ENCODE data around the gene LGALS9. TPM values are rescaled to one million over a fixed set of nuclear protein-coding genes. Genes with fewer than 3 reads are reported as not detected.

Gene LGALS9
- total and polyA plus RNA-seq, 9 of the 15 experiments (the other 6 are each of a cell fraction or from before 2014, with no cell fraction given) = 0.45 to 6.9 (median 2.8) TPM

DNA sequence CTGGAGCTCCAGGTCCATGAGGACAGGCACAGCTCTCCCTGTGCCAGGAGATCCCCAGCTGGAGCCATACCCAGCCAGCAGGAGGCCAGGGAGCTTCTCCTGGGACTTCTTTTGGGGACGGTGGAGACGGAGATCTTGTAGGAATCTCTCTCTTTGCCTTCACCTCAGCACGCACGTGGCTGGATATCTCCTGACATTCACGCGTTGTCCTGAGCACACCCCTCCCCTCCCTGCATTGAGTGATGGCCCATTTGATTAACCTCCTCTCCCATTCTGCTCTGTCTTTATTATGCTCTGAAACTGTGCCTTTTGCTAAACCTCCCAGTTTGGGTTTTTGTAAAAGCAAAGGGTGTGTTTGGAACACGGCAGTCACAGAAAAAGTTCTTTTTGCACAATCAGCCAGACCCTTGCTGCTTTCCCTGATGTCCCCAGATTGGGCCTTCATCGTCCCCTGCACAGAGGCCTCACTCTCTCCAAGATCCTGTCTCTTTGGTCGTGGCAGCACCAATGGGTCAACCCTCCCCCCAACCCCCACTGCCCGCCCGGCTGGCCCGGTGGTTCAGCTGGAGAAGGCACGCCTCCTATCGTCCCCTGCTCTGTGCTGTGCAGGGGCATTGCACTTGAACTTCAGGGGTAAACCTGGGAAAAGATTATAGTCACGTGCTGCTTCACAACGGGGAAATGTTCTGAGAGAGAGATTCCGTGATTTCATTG lies 32.5 kb upstream of the LGALS9 start (continued):
- TF ChIP-seq, protein P1, sequence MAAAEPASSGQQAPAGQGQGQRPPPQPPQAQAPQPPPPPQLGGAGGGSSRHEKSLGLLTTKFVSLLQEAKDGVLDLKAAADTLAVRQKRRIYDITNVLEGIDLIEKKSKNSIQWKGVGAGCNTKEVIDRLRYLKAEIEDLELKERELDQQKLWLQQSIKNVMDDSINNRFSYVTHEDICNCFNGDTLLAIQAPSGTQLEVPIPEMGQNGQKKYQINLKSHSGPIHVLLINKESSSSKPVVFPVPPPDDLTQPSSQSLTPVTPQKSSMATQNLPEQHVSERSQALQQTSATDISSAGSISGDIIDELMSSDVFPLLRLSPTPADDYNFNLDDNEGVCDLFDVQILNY (CRISPR knock-in tag; IDR thresholded peaks at IDR 0.05) = no peak
- TF ChIP-seq, protein P2, sequence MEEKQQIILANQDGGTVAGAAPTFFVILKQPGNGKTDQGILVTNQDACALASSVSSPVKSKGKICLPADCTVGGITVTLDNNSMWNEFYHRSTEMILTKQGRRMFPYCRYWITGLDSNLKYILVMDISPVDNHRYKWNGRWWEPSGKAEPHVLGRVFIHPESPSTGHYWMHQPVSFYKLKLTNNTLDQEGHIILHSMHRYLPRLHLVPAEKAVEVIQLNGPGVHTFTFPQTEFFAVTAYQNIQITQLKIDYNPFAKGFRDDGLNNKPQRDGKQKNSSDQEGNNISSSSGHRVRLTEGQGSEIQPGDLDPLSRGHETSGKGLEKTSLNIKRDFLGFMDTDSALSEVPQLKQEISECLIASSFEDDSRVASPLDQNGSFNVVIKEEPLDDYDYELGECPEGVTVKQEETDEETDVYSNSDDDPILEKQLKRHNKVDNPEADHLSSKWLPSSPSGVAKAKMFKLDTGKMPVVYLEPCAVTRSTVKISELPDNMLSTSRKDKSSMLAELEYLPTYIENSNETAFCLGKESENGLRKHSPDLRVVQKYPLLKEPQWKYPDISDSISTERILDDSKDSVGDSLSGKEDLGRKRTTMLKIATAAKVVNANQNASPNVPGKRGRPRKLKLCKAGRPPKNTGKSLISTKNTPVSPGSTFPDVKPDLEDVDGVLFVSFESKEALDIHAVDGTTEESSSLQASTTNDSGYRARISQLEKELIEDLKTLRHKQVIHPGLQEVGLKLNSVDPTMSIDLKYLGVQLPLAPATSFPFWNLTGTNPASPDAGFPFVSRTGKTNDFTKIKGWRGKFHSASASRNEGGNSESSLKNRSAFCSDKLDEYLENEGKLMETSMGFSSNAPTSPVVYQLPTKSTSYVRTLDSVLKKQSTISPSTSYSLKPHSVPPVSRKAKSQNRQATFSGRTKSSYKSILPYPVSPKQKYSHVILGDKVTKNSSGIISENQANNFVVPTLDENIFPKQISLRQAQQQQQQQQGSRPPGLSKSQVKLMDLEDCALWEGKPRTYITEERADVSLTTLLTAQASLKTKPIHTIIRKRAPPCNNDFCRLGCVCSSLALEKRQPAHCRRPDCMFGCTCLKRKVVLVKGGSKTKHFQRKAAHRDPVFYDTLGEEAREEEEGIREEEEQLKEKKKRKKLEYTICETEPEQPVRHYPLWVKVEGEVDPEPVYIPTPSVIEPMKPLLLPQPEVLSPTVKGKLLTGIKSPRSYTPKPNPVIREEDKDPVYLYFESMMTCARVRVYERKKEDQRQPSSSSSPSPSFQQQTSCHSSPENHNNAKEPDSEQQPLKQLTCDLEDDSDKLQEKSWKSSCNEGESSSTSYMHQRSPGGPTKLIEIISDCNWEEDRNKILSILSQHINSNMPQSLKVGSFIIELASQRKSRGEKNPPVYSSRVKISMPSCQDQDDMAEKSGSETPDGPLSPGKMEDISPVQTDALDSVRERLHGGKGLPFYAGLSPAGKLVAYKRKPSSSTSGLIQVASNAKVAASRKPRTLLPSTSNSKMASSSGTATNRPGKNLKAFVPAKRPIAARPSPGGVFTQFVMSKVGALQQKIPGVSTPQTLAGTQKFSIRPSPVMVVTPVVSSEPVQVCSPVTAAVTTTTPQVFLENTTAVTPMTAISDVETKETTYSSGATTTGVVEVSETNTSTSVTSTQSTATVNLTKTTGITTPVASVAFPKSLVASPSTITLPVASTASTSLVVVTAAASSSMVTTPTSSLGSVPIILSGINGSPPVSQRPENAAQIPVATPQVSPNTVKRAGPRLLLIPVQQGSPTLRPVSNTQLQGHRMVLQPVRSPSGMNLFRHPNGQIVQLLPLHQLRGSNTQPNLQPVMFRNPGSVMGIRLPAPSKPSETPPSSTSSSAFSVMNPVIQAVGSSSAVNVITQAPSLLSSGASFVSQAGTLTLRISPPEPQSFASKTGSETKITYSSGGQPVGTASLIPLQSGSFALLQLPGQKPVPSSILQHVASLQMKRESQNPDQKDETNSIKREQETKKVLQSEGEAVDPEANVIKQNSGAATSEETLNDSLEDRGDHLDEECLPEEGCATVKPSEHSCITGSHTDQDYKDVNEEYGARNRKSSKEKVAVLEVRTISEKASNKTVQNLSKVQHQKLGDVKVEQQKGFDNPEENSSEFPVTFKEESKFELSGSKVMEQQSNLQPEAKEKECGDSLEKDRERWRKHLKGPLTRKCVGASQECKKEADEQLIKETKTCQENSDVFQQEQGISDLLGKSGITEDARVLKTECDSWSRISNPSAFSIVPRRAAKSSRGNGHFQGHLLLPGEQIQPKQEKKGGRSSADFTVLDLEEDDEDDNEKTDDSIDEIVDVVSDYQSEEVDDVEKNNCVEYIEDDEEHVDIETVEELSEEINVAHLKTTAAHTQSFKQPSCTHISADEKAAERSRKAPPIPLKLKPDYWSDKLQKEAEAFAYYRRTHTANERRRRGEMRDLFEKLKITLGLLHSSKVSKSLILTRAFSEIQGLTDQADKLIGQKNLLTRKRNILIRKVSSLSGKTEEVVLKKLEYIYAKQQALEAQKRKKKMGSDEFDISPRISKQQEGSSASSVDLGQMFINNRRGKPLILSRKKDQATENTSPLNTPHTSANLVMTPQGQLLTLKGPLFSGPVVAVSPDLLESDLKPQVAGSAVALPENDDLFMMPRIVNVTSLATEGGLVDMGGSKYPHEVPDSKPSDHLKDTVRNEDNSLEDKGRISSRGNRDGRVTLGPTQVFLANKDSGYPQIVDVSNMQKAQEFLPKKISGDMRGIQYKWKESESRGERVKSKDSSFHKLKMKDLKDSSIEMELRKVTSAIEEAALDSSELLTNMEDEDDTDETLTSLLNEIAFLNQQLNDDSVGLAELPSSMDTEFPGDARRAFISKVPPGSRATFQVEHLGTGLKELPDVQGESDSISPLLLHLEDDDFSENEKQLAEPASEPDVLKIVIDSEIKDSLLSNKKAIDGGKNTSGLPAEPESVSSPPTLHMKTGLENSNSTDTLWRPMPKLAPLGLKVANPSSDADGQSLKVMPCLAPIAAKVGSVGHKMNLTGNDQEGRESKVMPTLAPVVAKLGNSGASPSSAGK (IDR thresholded peaks at IDR 0.05) = peak; percentile 73
- TF ChIP-seq, protein P3, sequence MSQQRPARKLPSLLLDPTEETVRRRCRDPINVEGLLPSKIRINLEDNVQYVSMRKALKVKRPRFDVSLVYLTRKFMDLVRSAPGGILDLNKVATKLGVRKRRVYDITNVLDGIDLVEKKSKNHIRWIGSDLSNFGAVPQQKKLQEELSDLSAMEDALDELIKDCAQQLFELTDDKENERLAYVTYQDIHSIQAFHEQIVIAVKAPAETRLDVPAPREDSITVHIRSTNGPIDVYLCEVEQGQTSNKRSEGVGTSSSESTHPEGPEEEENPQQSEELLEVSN (IDR thresholded peaks at IDR 0.05; ENCODE audit: borderline replicate concordance in 1 of 2, extremely low read depth in 1 of 2, insufficient read depth in 1 of 2, insufficient read length in 1 of 2, low read depth in 1 of 2, low read length in 1 of 2, poor library complexity in 1 of 2, severe bottlenecking in 1 of 2) = peak in 1 of 2 experiments; percentile 24
